Keratinocyte (primary cell): ENCODE measurements around the gene PLCL2. TPM values are rescaled to one million over a fixed set of nuclear protein-coding genes. Genes with fewer than 3 reads are reported as not detected.

Experiments
- DNase-seq: peaks from one replicate; pipeline ENCODE4 v3.0.0-alpha.2; 2011; ENCODE audit warnings: low read depth, missing footprints, low spot score
- FAIRE-seq: peaks from 2 replicates; lab custom pipeline; 2011; peaks lifted over from hg19 to GRCh38; lab: Jason Lieb, UNC
- H2AFZ ChIP-seq: 2 replicates; pipeline ENCODE4 v1.6.0; 2012; ENCODE audit warnings: low read length, control low read depth, inconsistent platforms; ENCODE audit not compliant: control insufficient read depth
- H3K27ac ChIP-seq: 2 replicates; pipeline ENCODE4 v1.5.1; 2011; ENCODE audit warnings: low read length; ENCODE audit not compliant: control insufficient read depth, insufficient read depth
- H3K27me3 ChIP-seq: 3 replicates; pipeline ENCODE4 v1.6.0; 2011; ENCODE audit warnings: low read length; ENCODE audit not compliant: control insufficient read depth, insufficient read depth; ENCODE audit errors: extremely low read depth
- H3K36me3 ChIP-seq, 2 experiments: 2 replicates in 1 of 2; 3 replicates in 1 of 2; pipeline ENCODE4 v1.5.1; 2011; ENCODE audit warnings: low read length in 2 of 2, mild to moderate bottlenecking in 1 of 2; ENCODE audit not compliant: control insufficient read depth in 2 of 2, insufficient read depth in 2 of 2; ENCODE audit errors: extremely low read depth in 1 of 2
- H3K4me1 ChIP-seq: 3 replicates; pipeline ENCODE4 v1.5.1; 2011; ENCODE audit warnings: low read length; ENCODE audit not compliant: control insufficient read depth, insufficient read depth; ENCODE audit errors: extremely low read depth
- H3K4me2 ChIP-seq: 3 replicates; pipeline ENCODE4 v1.6.0; 2011; ENCODE audit warnings: low read depth, low read length; ENCODE audit not compliant: control insufficient read depth, insufficient read depth; ENCODE audit errors: extremely low read depth
- H3K4me3 ChIP-seq, 3 experiments: fragments of 200-600 bp in 1 of 3; sonication (generic) in 1 of 3; 2 replicates in 2 of 3; 3 replicates in 1 of 3; pipeline ENCODE4 v1.5.1; 2011 to 2016; ENCODE audit warnings: low read length in 3 of 3, mild to moderate bottlenecking in 3 of 3, control low read depth in 2 of 3, inconsistent platforms in 1 of 3, low read depth in 1 of 3, mixed read lengths in 1 of 3, mixed run types in 1 of 3, moderate library complexity in 1 of 3; ENCODE audit not compliant: control insufficient read depth in 2 of 3, insufficient read depth in 2 of 3; ENCODE audit errors: extremely low read depth in 1 of 3
- H3K79me2 ChIP-seq: 2 replicates; pipeline ENCODE4 v1.6.0; 2012; ENCODE audit warnings: low read length; ENCODE audit not compliant: control insufficient read depth, insufficient read depth
- H3K9ac ChIP-seq: 3 replicates; pipeline ENCODE4 v1.6.0; 2011; ENCODE audit warnings: low read length; ENCODE audit not compliant: control insufficient read depth, insufficient read depth; ENCODE audit errors: extremely low read depth
- H3K9me1 ChIP-seq: 3 replicates; pipeline ENCODE4 v1.6.0; 2011; ENCODE audit warnings: low read length; ENCODE audit not compliant: control insufficient read depth, insufficient read depth; ENCODE audit errors: extremely low read depth
- H3K9me3 ChIP-seq: 2 replicates; pipeline ENCODE4 v1.5.1; 2012; ENCODE audit warnings: low read depth, low read length; ENCODE audit not compliant: control insufficient read depth
- H4K20me1 ChIP-seq: 3 replicates; pipeline ENCODE4 v1.6.0; 2011; ENCODE audit warnings: low read length; ENCODE audit not compliant: control insufficient read depth, insufficient read depth; ENCODE audit errors: extremely low read depth
- EZH2 ChIP-seq: IDR thresholded peaks from one replicate; pipeline ENCODE4 v1.6.1; 2012; ENCODE audit warnings: inconsistent platforms, mild to moderate bottlenecking, low read length, moderate library complexity
- dilution Hi-C: fragments of 300-500 bp; cut with MboI; formaldehyde crosslinking; loops from one replicate; pipeline ENCODE4 v1.7.0; 2020; ENCODE audit warnings: low sequenced_read_pairs; ENCODE audit not compliant: extremely low pct_ligation_motif_present
- polyA plus RNA-seq, 5 experiments: library from polyadenylated mRNA; depleted of rRNA in 3 of 5; stranded (reverse) in 3 of 5; stranded (forward) in 1 of 5; unstranded in 1 of 5; fragments of >200 nt; gene quantifications; 1 replicate in 1 of 5; 2 replicates in 3 of 5; 3 replicates in 1 of 5; pipeline versions ENCODE4 v1.2.1 to v1.2.3, GENCODE V29; 2011 to 2012; ENCODE audit warnings: missing spikeins in 2 of 5, low read depth in 1 of 5, low replicate concordance in 1 of 5
- TF ChIP-seq, protein P1 (sequence below), 3 experiments: IDR thresholded peaks in 1 of 3; conservative IDR thresholded peaks in 1 of 3; optimal IDR thresholded peaks in 1 of 3; 2 replicates in 2 of 3; 3 replicates in 1 of 3; pipeline versions ENCODE3 to v1.5.1; 2011; ENCODE audit warnings: low read length in 3 of 3, mild to moderate bottlenecking in 3 of 3, moderate library complexity in 2 of 3, control low read depth in 1 of 3, inconsistent platforms in 1 of 3; ENCODE audit not compliant: insufficient read depth in 2 of 3; ENCODE audit errors: extremely low read depth in 1 of 3

PLCL2 gene
- polyA plus RNA-seq, 1 donor (not counting 4 experiments of a cell fraction or from before 2014, with no cell fraction given): 0.20 TPM

DNA sequence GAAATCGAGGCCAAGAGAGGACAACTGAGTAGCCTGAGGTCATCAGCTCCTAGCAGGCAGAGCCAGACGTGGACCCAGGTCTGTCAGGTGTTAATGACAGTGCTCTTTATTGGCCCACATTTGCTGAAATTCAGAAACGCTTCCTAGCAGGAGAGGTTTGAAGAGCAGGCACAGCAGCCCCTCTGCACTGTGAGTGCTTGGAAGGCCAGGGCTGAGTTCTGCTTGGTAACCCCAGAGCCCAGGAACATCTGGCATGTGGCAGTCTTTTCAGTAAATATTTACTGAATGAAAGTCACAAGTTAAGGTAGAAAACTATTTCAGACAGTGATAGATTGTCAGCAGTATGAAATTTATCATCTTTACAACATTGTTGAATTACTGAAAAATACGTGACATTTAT, 102.4 kb downstream of the PLCL2 start:
- Histone ChIP-seq H3K4me3 (no peak overlapping the region), H3K79me2 (no peaks in the 10 kb centered on the region), H3K27me3 (no peaks in the 10 kb centered on the region), H3K9ac (no peak overlapping the region), H3K4me1 (no peaks in the 10 kb centered on the region), H3K27ac (no peak overlapping the region), H2AFZ (no peak overlapping the region), H3K36me3 (no peaks in the 10 kb centered on the region), H3K9me3 (no peaks in the 10 kb centered on the region), H3K9me1 (no peaks in the 10 kb centered on the region), H3K4me2 (no peak overlapping the region), H4K20me1 (no peaks in the 10 kb centered on the region)
- TF ChIP-seq, protein P1, sequence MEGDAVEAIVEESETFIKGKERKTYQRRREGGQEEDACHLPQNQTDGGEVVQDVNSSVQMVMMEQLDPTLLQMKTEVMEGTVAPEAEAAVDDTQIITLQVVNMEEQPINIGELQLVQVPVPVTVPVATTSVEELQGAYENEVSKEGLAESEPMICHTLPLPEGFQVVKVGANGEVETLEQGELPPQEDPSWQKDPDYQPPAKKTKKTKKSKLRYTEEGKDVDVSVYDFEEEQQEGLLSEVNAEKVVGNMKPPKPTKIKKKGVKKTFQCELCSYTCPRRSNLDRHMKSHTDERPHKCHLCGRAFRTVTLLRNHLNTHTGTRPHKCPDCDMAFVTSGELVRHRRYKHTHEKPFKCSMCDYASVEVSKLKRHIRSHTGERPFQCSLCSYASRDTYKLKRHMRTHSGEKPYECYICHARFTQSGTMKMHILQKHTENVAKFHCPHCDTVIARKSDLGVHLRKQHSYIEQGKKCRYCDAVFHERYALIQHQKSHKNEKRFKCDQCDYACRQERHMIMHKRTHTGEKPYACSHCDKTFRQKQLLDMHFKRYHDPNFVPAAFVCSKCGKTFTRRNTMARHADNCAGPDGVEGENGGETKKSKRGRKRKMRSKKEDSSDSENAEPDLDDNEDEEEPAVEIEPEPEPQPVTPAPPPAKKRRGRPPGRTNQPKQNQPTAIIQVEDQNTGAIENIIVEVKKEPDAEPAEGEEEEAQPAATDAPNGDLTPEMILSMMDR (optimal IDR thresholded peaks at IDR 0.05 in 1 of 3, IDR thresholded peaks at IDR 0.05 in 1 of 3, conservative IDR thresholded peaks at IDR 0.05 in 1 of 3; ENCODE audit: extremely low read depth in 1 of 3, insufficient read depth in 2 of 3, low read length in 3 of 3): no peak
- no peak for TF ChIP-seq EZH2
- FAIRE-seq: no peak
- dilution Hi-C loops: no loop called here
- DNase-seq: no peak

DNA sequence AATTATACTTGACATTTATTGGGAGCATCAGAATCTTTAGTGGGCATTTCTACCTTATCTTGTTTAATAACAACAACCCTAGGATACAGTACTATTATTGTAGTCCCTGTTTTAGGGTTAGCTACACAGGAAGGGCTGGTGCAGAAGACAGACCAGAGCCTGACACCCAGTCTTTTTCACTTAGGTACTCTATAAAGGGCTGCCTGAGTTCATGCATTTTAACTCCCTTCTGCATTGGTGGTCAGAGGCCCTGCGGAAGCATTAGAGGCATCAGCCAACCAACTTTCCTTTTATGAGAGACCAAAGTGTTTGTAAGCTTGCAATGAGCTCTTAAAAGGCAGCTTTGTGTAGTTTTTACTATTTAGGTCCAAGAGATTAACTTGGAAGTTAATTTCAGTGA, 105.4 kb downstream of the PLCL2 start:
- no peaks in the 10 kb centered on the region for H3K79me2 ChIP-seq
- H3K9me3 ChIP-seq: no peaks in the 10 kb centered on the region
- H2AFZ ChIP-seq: no peak overlapping the region
- dilution Hi-C loops: no loop called here
- DNase-seq: no peak
- no peaks in the 10 kb centered on the region for H3K9me1 ChIP-seq
- no peak overlapping the region for H3K4me3 ChIP-seq
- FAIRE-seq: no peak
- H3K36me3 ChIP-seq: no peaks in the 10 kb centered on the region
- H3K27me3 ChIP-seq: no peaks in the 10 kb centered on the region
- H3K9ac ChIP-seq: no peak overlapping the region
- no peak for TF ChIP-seq EZH2
- TF ChIP-seq, protein P1 (optimal IDR thresholded peaks at IDR 0.05 in 1 of 3, IDR thresholded peaks at IDR 0.05 in 1 of 3, conservative IDR thresholded peaks at IDR 0.05 in 1 of 3; ENCODE audit: extremely low read depth in 1 of 3, insufficient read depth in 2 of 3, low read length in 3 of 3): no peak
- no peaks in the 10 kb centered on the region for H4K20me1 ChIP-seq
- H3K4me1 ChIP-seq: no peaks in the 10 kb centered on the region
- H3K4me2 ChIP-seq: no peak overlapping the region
- H3K27ac ChIP-seq: no peak overlapping the region
